K562 (cell line): ENCODE results near the gene UBA3. TPM values are rescaled to one million over a fixed set of nuclear protein-coding genes. Genes with fewer than 3 reads are reported as not detected.

ENCODE experiments used
- ARID2 ChIP-seq: fragments of 450-650 bp; IDR thresholded peaks from 2 replicates; pipeline ENCODE4 v1.6.1; 2017; ENCODE audit warnings: antibody characterized with exemption, mild to moderate bottlenecking
- C11orf30 ChIP-seq: fragments of 450-650 bp; IDR thresholded peaks from 2 replicates; pipeline ENCODE4 v1.6.1; 2016; ENCODE audit warnings: low read depth, mild to moderate bottlenecking
- CBFA2T2 ChIP-seq: fragments of 450-650 bp; conservative IDR thresholded peaks from 2 replicates; pipeline ENCODE4 v1.6.1; 2017; ENCODE audit warnings: mild to moderate bottlenecking
- CC2D1A ChIP-seq: fragments of 450-650 bp; IDR thresholded peaks from 2 replicates; pipeline ENCODE4 v1.6.1; 2017; ENCODE audit warnings: mild to moderate bottlenecking
- ELF1 ChIP-seq: fragments of 200-800 bp; sonication (Bioruptor generic); IDR thresholded peaks from 2 replicates; pipeline ENCODE4 v1.6.1; 2016; ENCODE audit warnings: missing genetic modification characterization, missing compliant biosample characterization
- ELF2 ChIP-seq: fragments of 250-450 bp; sonication (Bioruptor Pico); IDR thresholded peaks from 2 replicates; pipeline ENCODE4 v1.5.0; 2021; ENCODE audit warnings: mild to moderate bottlenecking
- ETV5 ChIP-seq: sonication (generic); formaldehyde crosslinking; IDR thresholded peaks from 2 replicates; pipeline ENCODE4 v1.4.0; 2020; ENCODE audit warnings: low read depth, mild to moderate bottlenecking, missing genetic modification reagents
- FOXP4 ChIP-seq: sonication (generic); formaldehyde crosslinking; IDR thresholded peaks from 2 replicates; pipeline ENCODE4 v1.8.0; 2022; ENCODE audit warnings: mild to moderate bottlenecking, missing genetic modification reagents, borderline replicate concordance
- GTF2B ChIP-seq: IDR thresholded peaks from 2 replicates; pipeline ENCODE4 v1.6.1; 2011; ENCODE audit not compliant: insufficient read length; ENCODE audit errors: extremely low read depth
- KDM2B ChIP-seq: fragments of 250-450 bp; sonication (Bioruptor Pico); IDR thresholded peaks from 2 replicates; pipeline ENCODE4 v1.8.0; 2021; ENCODE audit warnings: mild to moderate bottlenecking, moderate library complexity
- KLF1 ChIP-seq: fragments of 450-650 bp; IDR thresholded peaks from 2 replicates; pipeline ENCODE4 v1.6.1; 2016; ENCODE audit warnings: missing genetic modification characterization, missing compliant biosample characterization
- MCM3 ChIP-seq: fragments of 450-650 bp; IDR thresholded peaks from 2 replicates; pipeline ENCODE4 v1.6.1; 2016
- MYC ChIP-seq, 2 experiments: fragments of 250-450 bp in 1 of 2; sonication (Bioruptor Pico) in 1 of 2; IDR thresholded peaks; 2 replicates each; pipeline versions ENCODE4 v1.5.1 to v1.6.1; 2012 to 2021; ENCODE audit warnings: low read depth in 2 of 2, borderline replicate concordance in 1 of 2, improper control_type of control experiment in 1 of 2, low read length in 1 of 2, mild to moderate bottlenecking in 1 of 2, moderate library complexity in 1 of 2
- NFATC3 ChIP-seq: fragments of 450-650 bp; IDR thresholded peaks from 2 replicates; pipeline ENCODE4 v1.6.1; 2017; ENCODE audit warnings: mild to moderate bottlenecking
- NFE2 ChIP-seq: IDR thresholded peaks from 2 replicates; pipeline ENCODE4 v1.6.1; 2014; ENCODE audit warnings: antibody characterized with exemption, low read depth
- NR2C1 ChIP-seq, 2 experiments: fragments of 450-650 bp; IDR thresholded peaks; 2 replicates each; pipeline ENCODE4 v1.6.1; 2017; ENCODE audit warnings: mild to moderate bottlenecking in 2 of 2, antibody characterized with exemption in 1 of 2, inconsistent platforms in 1 of 2, missing compliant biosample characterization in 1 of 2, missing genetic modification characterization in 1 of 2
- NRF1 ChIP-seq, 2 experiments: fragments of 450-650 bp; IDR thresholded peaks in 1 of 2; conservative IDR thresholded peaks in 1 of 2; 2 replicates each; pipeline ENCODE4 v1.6.1; 2014; ENCODE audit warnings: mild to moderate bottlenecking in 2 of 2
- PML ChIP-seq: IDR thresholded peaks from 2 replicates; pipeline ENCODE4 v1.6.1; 2012; ENCODE audit warnings: low read length, inconsistent platforms
- POLR2H ChIP-seq: IDR thresholded peaks from 2 replicates; pipeline ENCODE4 v1.6.1; 2016; ENCODE audit warnings: missing genetic modification characterization, low read depth, mild to moderate bottlenecking, control low read depth, missing compliant biosample characterization, moderate library complexity
- PURB ChIP-seq: sonication (generic); formaldehyde crosslinking; IDR thresholded peaks from 2 replicates; pipeline ENCODE4 v1.9.0; 2021; ENCODE audit warnings: low read depth, mild to moderate bottlenecking, missing genetic modification reagents
- RBM17 ChIP-seq: fragments of 200-400 bp; formaldehyde crosslinking; IDR thresholded peaks from 2 replicates; pipeline ENCODE4 v1.6.1; 2017; ENCODE audit warnings: low read depth, mild to moderate bottlenecking, low read length, borderline replicate concordance
- TEAD4 ChIP-seq, 2 experiments: sonication (generic) in 1 of 2; formaldehyde crosslinking in 1 of 2; IDR thresholded peaks; 2 replicates each; pipeline versions ENCODE4 v1.6.1 to v1.8.0; 2012 to 2022; ENCODE audit warnings: borderline replicate concordance in 1 of 2, inconsistent platforms in 1 of 2, low read length in 1 of 2, mild to moderate bottlenecking in 1 of 2, missing genetic modification reagents in 1 of 2
- ZBED1 ChIP-seq: IDR thresholded peaks from 2 replicates; pipeline ENCODE4 v1.6.1; 2014
- ZNF184 ChIP-seq: sonication (generic); formaldehyde crosslinking; IDR thresholded peaks from 2 replicates; pipeline ENCODE4 v1.5.0; 2020; ENCODE audit warnings: missing genetic modification reagents
- ZNF239 ChIP-seq: fragments of 250-450 bp; sonication (Bioruptor Pico); IDR thresholded peaks from 2 replicates; pipeline ENCODE4 v1.4.0; 2020; ENCODE audit warnings: mild to moderate bottlenecking
- ZNF764 ChIP-seq: fragments of 250-450 bp; sonication (Bioruptor Pico); IDR thresholded peaks from 2 replicates; pipeline ENCODE4 v1.4.0; 2020; ENCODE audit warnings: low read depth, mild to moderate bottlenecking, moderate library complexity
- polyA plus RNA-seq, 8 experiments: library from polyadenylated mRNA; depleted of rRNA in 4 of 8; stranded (reverse) in 5 of 8; unstranded in 3 of 8; fragments of >200 nt; fragmentation: Nextera tagmentation in 2 of 8; fragmentation: Illumina TruSeq in 1 of 8; extraction: Ambion mirVana in 2 of 8; extraction: Trizol in 1 of 8; gene quantifications; 2 replicates each; pipeline versions ENCODE4 v1.2.1 to v1.2.3, GENCODE V29; 2011 to 2014; ENCODE audit warnings: inconsistent platforms in 1 of 8, missing spikeins in 1 of 8
- total RNA-seq, 7 experiments: library from RNA; depleted of rRNA in 6 of 7; stranded (reverse); fragments of >200 nt in 6 of 7; fragmentation: Illumina TruSeq in 2 of 7; extraction: Trizol in 2 of 7; gene quantifications; 2 replicates each; pipeline versions ENCODE4 v1.2.1 to v1.2.3, GENCODE V29; 2011 to 2021; ENCODE audit warnings: low replicate concordance in 1 of 7
- TF ChIP-seq, protein P1 (sequence below): fragments of 450-650 bp; IDR thresholded peaks from 2 replicates; pipeline ENCODE4 v1.6.1; 2014; ENCODE audit warnings: low read depth, mild to moderate bottlenecking, moderate library complexity, borderline replicate concordance

Gene UBA3
- total and polyA plus RNA-seq, 9 of the 15 experiments (the other 6 are each of a cell fraction or from before 2014, with no cell fraction given) = 23.2 to 80.0 (median 38.6) TPM

GRCh38 chr3:69052472-69052898 lies 27.7 kb downstream of the UBA3 start (continued):
- TF ChIP-seq GTF2B = no peak
- TF ChIP-seq CBFA2T2 = no peak
- TF ChIP-seq MYC (IDR thresholded peaks at IDR 0.05; ENCODE audit: low read depth, low read length) = no peak; the same call in 1 of the 2 replicates
- no peak for TF ChIP-seq MYC (CRISPR knock-in tag; IDR thresholded peaks at IDR 0.05; ENCODE audit: borderline replicate concordance, low read depth)
- TF ChIP-seq, protein P1, sequence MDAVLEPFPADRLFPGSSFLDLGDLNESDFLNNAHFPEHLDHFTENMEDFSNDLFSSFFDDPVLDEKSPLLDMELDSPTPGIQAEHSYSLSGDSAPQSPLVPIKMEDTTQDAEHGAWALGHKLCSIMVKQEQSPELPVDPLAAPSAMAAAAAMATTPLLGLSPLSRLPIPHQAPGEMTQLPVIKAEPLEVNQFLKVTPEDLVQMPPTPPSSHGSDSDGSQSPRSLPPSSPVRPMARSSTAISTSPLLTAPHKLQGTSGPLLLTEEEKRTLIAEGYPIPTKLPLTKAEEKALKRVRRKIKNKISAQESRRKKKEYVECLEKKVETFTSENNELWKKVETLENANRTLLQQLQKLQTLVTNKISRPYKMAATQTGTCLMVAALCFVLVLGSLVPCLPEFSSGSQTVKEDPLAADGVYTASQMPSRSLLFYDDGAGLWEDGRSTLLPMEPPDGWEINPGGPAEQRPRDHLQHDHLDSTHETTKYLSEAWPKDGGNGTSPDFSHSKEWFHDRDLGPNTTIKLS = 0 out of 2 replicates have a peak, but pooled peaks have one; percentile 30
- no peak for TF ChIP-seq ARID2
- no peak for TF ChIP-seq NRF1 (conservative IDR thresholded peaks at IDR 0.05 in 1 of 2, IDR thresholded peaks at IDR 0.05 in 1 of 2)
- TF ChIP-seq CC2D1A = no peak
- TF ChIP-seq NFE2 = no peak
- no peak for TF ChIP-seq C11orf30
- TF ChIP-seq ELF2 (CRISPR knock-in tag) = peak; percentile 3
- no peak for TF ChIP-seq ZNF764 (CRISPR knock-in tag)
- TF ChIP-seq PURB (CRISPR knock-in tag) = no peak
- TF ChIP-seq FOXP4 (CRISPR knock-in tag) = no peak
- no peak for TF ChIP-seq NFATC3
- no peak for TF ChIP-seq RBM17
- no peak for TF ChIP-seq ZNF184 (CRISPR knock-in tag)
- 0 out of 2 replicates have a peak, but pooled peaks have one; percentile 3 for TF ChIP-seq PML
- no peak for TF ChIP-seq KDM2B
- peak; percentile 16 for TF ChIP-seq ELF1
- TF ChIP-seq ZBED1 = no peak
- TF ChIP-seq ETV5 = 0 out of 2 replicates have a peak, but pooled peaks have one; percentile 3
- 0 out of 2 replicates have a peak, but pooled peaks have one; percentile 2 for TF ChIP-seq TEAD4 (IDR thresholded peaks at IDR 0.05; ENCODE audit: low read length)
- TF ChIP-seq TEAD4 (CRISPR knock-in tag; IDR thresholded peaks at IDR 0.05; ENCODE audit: borderline replicate concordance) = no peak
- no peak for TF ChIP-seq MCM3
- no peak for TF ChIP-seq KLF1 (tag)
- TF ChIP-seq ZNF239 (CRISPR knock-in tag) = no peak
- TF ChIP-seq NR2C1 (IDR thresholded peaks at IDR 0.05) = no peak
- TF ChIP-seq NR2C1 (tag; IDR thresholded peaks at IDR 0.05) = peak; percentile 56; the same call in 1 of the 2 replicates
- TF ChIP-seq POLR2H (tag) = peak; percentile 61; the same call in 1 of the 2 replicates
